Muscle of leg (tissue), 16 donors: Measurements from ENCODE around the gene UNC5B. TPM values are rescaled to one million over a fixed set of nuclear protein-coding genes. Genes with fewer than 3 reads are reported as not detected.
A peak's percentile ranks its signal among the peaks of the same experiment; 100 is the strongest.

Source experiments
- DNase-seq: peaks from one replicate; pipeline ENCODE4 v3.0.0; 2013
- H3K27ac ChIP-seq: one replicate; pipeline ENCODE4 v1.5.1; 2013; ENCODE audit warnings: mild to moderate bottlenecking, low read length, control low read depth
- H3K27me3 ChIP-seq: one replicate; pipeline ENCODE4 v1.6.1; 2013; ENCODE audit warnings: low read length; ENCODE audit not compliant: control insufficient read depth, insufficient read depth
- H3K36me3 ChIP-seq: one replicate; pipeline ENCODE4 v1.6.1; 2013; ENCODE audit warnings: low read length; ENCODE audit not compliant: control insufficient read depth, insufficient read depth
- H3K4me1 ChIP-seq: one replicate; pipeline ENCODE4 v1.6.1; 2013; ENCODE audit warnings: low read length; ENCODE audit not compliant: control insufficient read depth, insufficient read depth
- H3K4me3 ChIP-seq: one replicate; pipeline ENCODE4 v1.5.1; 2013; ENCODE audit warnings: low read length, control low read depth
- H3K9me3 ChIP-seq: replicated peaks from 2 replicates; pipeline ENCODE4 v1.6.1; 2013; ENCODE audit warnings: low read depth, low read length; ENCODE audit not compliant: control insufficient read depth
- WGBS: methylation state at CpG from one replicate; pipeline ENCODE4 v1.1.5; 2013; ENCODE audit warnings: missing lambda C conversion rate; ENCODE audit not compliant: insufficient coverage; 5-methylcytosine and 5-hydroxymethylcytosine counted together
- long read RNA-seq, 11 donors: transcript quantifications; one replicate each; lab custom pipeline, GENCODE V29; 2026
- polyA plus RNA-seq, 8 donors: library from polyadenylated mRNA; unstranded; fragments of 120-200 nt; gene quantifications; one replicate each; pipeline versions ENCODE4 v1.2.1 to v1.2.3, GENCODE V29; 2013; ENCODE audit warnings: inconsistent platforms in 1 of 8, low replicate concordance in 1 of 8; ENCODE audit not compliant: insufficient read length in 8 of 8, insufficient read depth in 1 of 8
- total RNA-seq: library from RNA; stranded (reverse); fragments of 120-200 nt; gene quantifications from one replicate; pipeline ENCODE4 v1.2.4, GENCODE V29; 2013

Gene UNC5B
- total RNA-seq (6.4 TPM), polyA plus RNA-seq (10 to 100 TPM in 7 of 8 donors, 1 to 10 TPM in 1; 9.5 to 13.3 (median 11.9) TPM)
- long read RNA-seq, donor 1: 0 reads
- long read RNA-seq, donor 2: 0 reads
- long read RNA-seq, donor 3: 0 reads
- long read RNA-seq, donor 4: 0 reads
- long read RNA-seq, donor 5, full-length matches to known transcripts: 5 of 10 reads
- long read RNA-seq, donor 5, partial matches to known transcripts: 5 of 10 reads
- long read RNA-seq, donor 5, other reads (novel, unspliced or antisense): 0 of 10 reads
- long read RNA-seq, donor 6: 0 reads
- long read RNA-seq, donor 7: 0 reads
- long read RNA-seq, donor 8, partial matches to known transcripts: 7 of 7 reads
- long read RNA-seq, donor 8, other reads (novel, unspliced or antisense): 0 of 7 reads
- long read RNA-seq, donor 9: 0 reads
- long read RNA-seq, donor 10: 0 reads
- long read RNA-seq, donor 11: 0 reads

- no peaks in the 10 kb centered on the region for H3K36me3 ChIP-seq
- no peaks in the 10 kb centered on the region for H3K9me3 ChIP-seq
- WGBS: under 1% methylated on average over 104 of the region's 109 CpGs
- DNase-seq: peak; percentile 95
- peaks cover 75% of the 10 kb centered on the region for H3K27me3 ChIP-seq
- peaks cover 37% of the 10 kb centered on the region for H3K4me1 ChIP-seq
- H3K4me3 ChIP-seq: peak within 1 kb of the TSS; percentile 55
- H3K27ac ChIP-seq: peak within 1 kb of the TSS; percentile 55
Measured at GRCh38 chr10:71212318-71213126, at the start of gene UNC5B. Gene UNC5B, plus strand, starts transcription at chr10:71212570. Its CDS starts 416 bp downstream, at chr10:71212986.

GRCh38 chr10:71173466-71173865 lies 38.9 kb upstream of the UNC5B start:
- no peak overlapping the region for H3K4me3 ChIP-seq
- DNase-seq: no peak
- H3K4me1 ChIP-seq: no peaks in the 10 kb centered on the region
- H3K27me3 ChIP-seq: no peaks in the 10 kb centered on the region
- H3K36me3 ChIP-seq: no peaks in the 10 kb centered on the region
- no peak overlapping the region for H3K27ac ChIP-seq
- H3K9me3 ChIP-seq: no peaks in the 10 kb centered on the region

- no peaks in the 10 kb centered on the region for H3K36me3 ChIP-seq
- 94% methylated on average over 2 of the region's 2 CpGs for WGBS
- H3K4me3 ChIP-seq: no peak overlapping the region
- DNase-seq: no peak
- H3K27ac ChIP-seq: no peak overlapping the region
- no peaks in the 10 kb centered on the region for H3K27me3 ChIP-seq
- H3K9me3 ChIP-seq: no peaks in the 10 kb centered on the region
- no peaks in the 10 kb centered on the region for H3K4me1 ChIP-seq
Measured at GRCh38 chr10:71176661-71177060, 35.7 kb upstream of the UNC5B start.

GRCh38 chr10:71177651-71178199 lies 34.6 kb upstream of the UNC5B start:
- DNase-seq: no peak
- Histone ChIP-seq H3K9me3 (no peaks in the 10 kb centered on the region), H3K27ac (no peak overlapping the region), H3K4me3 (no peak overlapping the region), H3K4me1 (no peaks in the 10 kb centered on the region), H3K36me3 (no peaks in the 10 kb centered on the region), H3K27me3 (no peaks in the 10 kb centered on the region)
- WGBS: 17% methylated on average over 1 of the region's 4 CpGs

- Histone ChIP-seq H3K9me3 (no peaks in the 10 kb centered on the region), H3K27me3 (no peaks in the 10 kb centered on the region), H3K36me3 (no peaks in the 10 kb centered on the region), H3K27ac (no peak overlapping the region), H3K4me1 (no peaks in the 10 kb centered on the region), H3K4me3 (no peak overlapping the region)
- no peak for DNase-seq
- WGBS: 86% methylated on average over 1 of the region's 3 CpGs
Measured at GRCh38 chr10:71178880-71179279, 33.5 kb upstream of the UNC5B start.

GRCh38 chr10:71179382-71179781 lies 33.0 kb upstream of the UNC5B start:
- DNase-seq: no peak
- no peak overlapping the region for H3K27ac ChIP-seq
- no peak overlapping the region for H3K4me3 ChIP-seq
- H3K27me3 ChIP-seq: peaks cover 2% of the 10 kb centered on the region
- no peaks in the 10 kb centered on the region for H3K9me3 ChIP-seq
- H3K36me3 ChIP-seq: no peaks in the 10 kb centered on the region
- WGBS: 86% methylated on average over 3 of the region's 3 CpGs
- no peaks in the 10 kb centered on the region for H3K4me1 ChIP-seq

- no peak overlapping the region for H3K4me3 ChIP-seq
- H3K36me3 ChIP-seq: no peaks in the 10 kb centered on the region
- H3K9me3 ChIP-seq: no peaks in the 10 kb centered on the region
- peaks cover 10% of the 10 kb centered on the region for H3K27me3 ChIP-seq
- DNase-seq: no peak
- H3K4me1 ChIP-seq: no peaks in the 10 kb centered on the region
- WGBS: 66% methylated on average over 6 of the region's 6 CpGs
- no peak overlapping the region for H3K27ac ChIP-seq
Measured at GRCh38 chr10:71184421-71184820, 27.9 kb upstream of the UNC5B start.

GRCh38 chr10:71185209-71185608 lies 27.2 kb upstream of the UNC5B start:
- Histone ChIP-seq H3K36me3 (no peaks in the 10 kb centered on the region), H3K4me3 (no peak overlapping the region), H3K9me3 (no peaks in the 10 kb centered on the region), H3K27ac (no peak overlapping the region), H3K27me3 (peaks cover 10% of the 10 kb centered on the region), H3K4me1 (no peaks in the 10 kb centered on the region)
- no peak for DNase-seq
- WGBS: 49% methylated on average over 2 of the region's 4 CpGs

- DNase-seq: no peak
- Histone ChIP-seq H3K4me1 (no peaks in the 10 kb centered on the region), H3K27me3 (peaks cover 15% of the 10 kb centered on the region), H3K27ac (no peak overlapping the region), H3K4me3 (no peak overlapping the region), H3K36me3 (no peaks in the 10 kb centered on the region), H3K9me3 (no peaks in the 10 kb centered on the region)
- WGBS: 72% methylated on average over 10 of the region's 11 CpGs
Measured at GRCh38 chr10:71187197-71187596, 25.2 kb upstream of the UNC5B start.

GRCh38 chr10:71187600-71187999 lies 24.8 kb upstream of the UNC5B start:
- H3K9me3 ChIP-seq: no peaks in the 10 kb centered on the region
- peaks cover 15% of the 10 kb centered on the region for H3K27me3 ChIP-seq
- H3K4me3 ChIP-seq: no peak overlapping the region
- WGBS: no CpG with 5 or more reads among the region's 3 CpGs
- no peaks in the 10 kb centered on the region for H3K36me3 ChIP-seq
- no peak overlapping the region for H3K27ac ChIP-seq
- DNase-seq: peak; percentile 19
- no peaks in the 10 kb centered on the region for H3K4me1 ChIP-seq
